ENCODE measurements around the gene ITPKB. TPM values are rescaled to one million over a fixed set of nuclear protein-coding genes. Genes with fewer than 3 reads are reported as not detected.

Gene ITPKB
- total RNA-seq, 1 experiment from 2014 or later, result 17.7 TPM

DNA sequence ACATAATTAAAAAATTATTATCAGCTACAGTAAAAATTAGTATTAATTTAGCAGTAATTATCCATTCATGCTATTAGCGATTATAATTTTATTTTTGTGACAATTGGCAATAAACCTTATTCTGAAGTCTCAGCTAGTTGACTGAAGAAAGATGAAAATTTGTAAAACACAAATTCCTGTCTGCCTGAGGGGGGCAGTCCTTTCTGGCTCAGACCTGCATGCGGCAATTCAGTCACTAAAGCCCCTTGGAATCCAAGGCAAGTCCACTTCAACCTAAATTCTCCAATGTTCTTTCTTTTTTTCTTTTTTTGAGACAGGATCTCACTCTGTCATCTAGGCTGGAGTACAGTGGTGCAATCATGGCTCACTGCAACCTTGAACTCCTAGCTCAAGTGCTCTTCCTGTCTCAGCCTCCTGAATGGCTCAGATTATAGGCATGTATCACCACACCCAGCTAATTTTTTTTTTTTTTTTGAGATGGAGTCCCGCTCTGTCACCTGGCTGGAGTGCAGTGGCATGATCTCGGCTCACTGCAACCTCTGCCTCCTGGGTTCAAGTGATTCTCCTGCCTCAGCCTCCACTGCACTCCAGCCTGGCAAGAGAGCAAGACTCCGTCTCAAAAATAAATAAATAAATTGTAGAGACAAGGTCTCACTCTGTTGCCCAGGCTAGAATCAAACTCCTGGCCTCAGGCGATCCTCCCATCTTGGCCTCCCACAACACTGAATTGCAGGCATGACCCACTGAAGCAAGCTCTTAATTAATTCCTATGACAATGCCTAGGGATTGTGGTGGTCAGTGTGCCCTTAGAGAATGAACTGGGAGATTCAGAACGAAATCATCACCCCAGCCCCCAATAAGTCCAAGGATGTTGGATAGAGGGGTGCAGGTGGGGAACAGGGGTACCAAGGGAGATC lies 24.2 kb upstream of the ITPKB start:
- ChIA-PET CTCF (interaction anchor here (0.6 to 1.2 kb wide), 2 partner anchors 24 to 65 kb away, joined by 3 to 4 read pairs; no protein-coding TSS in a partner anchor), POLR2A (ENCODE audit: unreplicated experiment) (interaction anchor here (0.6 kb wide), 1 partner anchor 26 kb away, joined by 3 read pairs; no protein-coding TSS in a partner anchor)
- Histone ChIP-seq H3K9ac (ENCODE audit: low read length) (peak overlapping the region; percentile 7; the same call in 1 of the 2 replicates), H3K4me3 (ENCODE audit: low read length) (no peak overlapping the region), H3K79me2 (ENCODE audit: low read length) (no peaks in the 10 kb centered on the region), H4K20me1 (ENCODE audit: low read length) (no peaks in the 10 kb centered on the region), H3K4me2 (ENCODE audit: low read length) (0 out of 2 replicates have a peak overlapping the region, but pooled peaks have one; percentile 1), H3K27ac (ENCODE audit: low read length) (peak overlapping the region; percentile 48), H3K9me2 (replicated peaks; ENCODE audit: low read length) (no peaks in the 10 kb centered on the region), H3K4me1 (ENCODE audit: insufficient read depth, low read length) (peaks cover 35% of the 10 kb centered on the region), H3K9me3 (ENCODE audit: low read length) (no peaks in the 10 kb centered on the region), H3F3A (ENCODE audit: low read length, unreplicated experiment) (no peaks in the 10 kb centered on the region), H3K36me3 (ENCODE audit: low read depth, low read length) (no peaks in the 10 kb centered on the region), H3K27me3 (ENCODE audit: low read length) (no peaks in the 10 kb centered on the region), H2AFZ (ENCODE audit: low read length) (0 out of 2 replicates have a peak overlapping the region, but pooled peaks have one; percentile 0)
- intact Hi-C loops (cut with micrococcal nuclease), result loop anchor here (5.0 kb wide), 1 partner anchor 64 kb away; no protein-coding TSS in a partner anchor
- ATAC-seq, result no peak
- BruUV-seq (replicated peaks), result no TSS peak
- DNase-seq, result no peak
- TF ChIP-seq EZH2 (IDR thresholded peaks at IDR 0.05; ENCODE audit: low read length, unreplicated experiment) (no peak), EZH2phosphoT487 (IDR thresholded peaks at IDR 0.05; ENCODE audit: borderline replicate concordance, low read length) (no peak)
- TF ChIP-seq, protein P1, sequence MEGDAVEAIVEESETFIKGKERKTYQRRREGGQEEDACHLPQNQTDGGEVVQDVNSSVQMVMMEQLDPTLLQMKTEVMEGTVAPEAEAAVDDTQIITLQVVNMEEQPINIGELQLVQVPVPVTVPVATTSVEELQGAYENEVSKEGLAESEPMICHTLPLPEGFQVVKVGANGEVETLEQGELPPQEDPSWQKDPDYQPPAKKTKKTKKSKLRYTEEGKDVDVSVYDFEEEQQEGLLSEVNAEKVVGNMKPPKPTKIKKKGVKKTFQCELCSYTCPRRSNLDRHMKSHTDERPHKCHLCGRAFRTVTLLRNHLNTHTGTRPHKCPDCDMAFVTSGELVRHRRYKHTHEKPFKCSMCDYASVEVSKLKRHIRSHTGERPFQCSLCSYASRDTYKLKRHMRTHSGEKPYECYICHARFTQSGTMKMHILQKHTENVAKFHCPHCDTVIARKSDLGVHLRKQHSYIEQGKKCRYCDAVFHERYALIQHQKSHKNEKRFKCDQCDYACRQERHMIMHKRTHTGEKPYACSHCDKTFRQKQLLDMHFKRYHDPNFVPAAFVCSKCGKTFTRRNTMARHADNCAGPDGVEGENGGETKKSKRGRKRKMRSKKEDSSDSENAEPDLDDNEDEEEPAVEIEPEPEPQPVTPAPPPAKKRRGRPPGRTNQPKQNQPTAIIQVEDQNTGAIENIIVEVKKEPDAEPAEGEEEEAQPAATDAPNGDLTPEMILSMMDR (conservative IDR thresholded peaks at IDR 0.05; ENCODE audit: low read depth, low read length), result peak; percentile 27; the same call in 1 of the 2 replicates

DNA sequence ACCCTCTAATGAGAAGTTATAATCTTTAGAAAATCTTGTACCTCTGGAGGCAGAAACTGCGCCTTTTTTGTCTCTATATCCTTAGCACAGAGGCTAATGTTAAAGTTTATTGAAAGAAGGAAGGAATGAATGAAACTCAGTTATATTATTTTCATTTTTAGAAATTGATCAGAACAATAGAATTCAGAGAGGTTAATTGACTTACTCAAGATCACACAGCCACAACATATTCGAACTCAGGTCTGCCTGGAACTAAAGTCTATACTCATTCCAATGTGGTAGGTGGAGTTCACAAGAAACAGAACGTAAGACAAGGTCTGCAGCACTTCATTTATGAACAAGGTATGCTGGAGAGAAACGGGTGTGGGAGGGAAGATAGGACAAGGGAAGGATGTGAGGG lies 23.0 kb upstream of the ITPKB start:
- intact Hi-C loops (cut with micrococcal nuclease), result loop anchor here (5.0 kb wide), 1 partner anchor 65 kb away; no protein-coding TSS in a partner anchor
- Histone ChIP-seq H3K27me3 (ENCODE audit: low read length) (no peaks in the 10 kb centered on the region), H3F3A (ENCODE audit: low read length, unreplicated experiment) (no peaks in the 10 kb centered on the region), H3K9me2 (replicated peaks; ENCODE audit: low read length) (no peaks in the 10 kb centered on the region), H3K4me1 (ENCODE audit: insufficient read depth, low read length) (peaks cover 35% of the 10 kb centered on the region), H3K4me3 (ENCODE audit: low read length) (no peak overlapping the region), H4K20me1 (ENCODE audit: low read length) (no peaks in the 10 kb centered on the region), H2AFZ (ENCODE audit: low read length) (no peak overlapping the region), H3K36me3 (ENCODE audit: low read depth, low read length) (no peaks in the 10 kb centered on the region), H3K79me2 (ENCODE audit: low read length) (no peaks in the 10 kb centered on the region), H3K27ac (ENCODE audit: low read length) (no peak overlapping the region), H3K9ac (ENCODE audit: low read length) (no peak overlapping the region), H3K4me2 (ENCODE audit: low read length) (no peak overlapping the region), H3K9me3 (ENCODE audit: low read length) (no peaks in the 10 kb centered on the region)
- no TSS peak for BruUV-seq (replicated peaks)
- TF ChIP-seq EZH2 (IDR thresholded peaks at IDR 0.05; ENCODE audit: low read length, unreplicated experiment) (no peak), EZH2phosphoT487 (IDR thresholded peaks at IDR 0.05; ENCODE audit: borderline replicate concordance, low read length) (no peak)
- TF ChIP-seq, protein P1 (conservative IDR thresholded peaks at IDR 0.05; ENCODE audit: low read depth, low read length), result no peak
- CTCF ChIA-PET, result no interaction called here
- POLR2A ChIA-PET (ENCODE audit: unreplicated experiment), result no interaction called here
- ATAC-seq (no peak), DNase-seq (no peak)

Measured in PC-3 (cell line).